IPS DF 4.7 (cell line): Measurements from ENCODE around the gene CXorf58.
"Not testable (repeated sequence)": the region's sequence is repeated elsewhere in the genome, so short reads cannot be mapped to it uniquely, and the experiment has no call there.

Experiments used
- DNase-seq: peaks from one replicate; pipeline ENCODE4 v3.0.0-alpha.2; 2013; ENCODE audit warnings: low spot score; ENCODE audit errors: extremely low read depth

CXorf58 gene

GRCh38 chrX:23952984-23953907 is 45.4 kb downstream of the CXorf58 start:
- peak; percentile 33 for DNase-seq

GRCh38 chrX:23953908-23954269 is 46.1 kb downstream of the CXorf58 start:
- no peak for DNase-seq

GRCh38 chrX:23954396-23954795 is 46.6 kb downstream of the CXorf58 start:
- no peak for DNase-seq

GRCh38 chrX:23959781-23960180 is 52.0 kb downstream of the CXorf58 start:
- no peak for DNase-seq

- no peak for DNase-seq
Measured at GRCh38 chrX:23964191-23964590, 56.4 kb downstream of the CXorf58 start.

- DNase-seq, result not testable (repeated sequence)
Measured at GRCh38 chrX:23965630-23966029, 57.8 kb downstream of the CXorf58 start.

- DNase-seq, result no peak
Measured at GRCh38 chrX:23978491-23978890, 70.7 kb downstream of the CXorf58 start.

GRCh38 chrX:23980011-23980441 is 72.2 kb downstream of the CXorf58 start:
- no peak for DNase-seq

GRCh38 chrX:23981222-23981621 is 73.4 kb downstream of the CXorf58 start:
- no peak for DNase-seq

GRCh38 chrX:23981711-23982110 is 73.9 kb downstream of the CXorf58 start:
- no peak for DNase-seq

- no peak for DNase-seq
Measured at GRCh38 chrX:23982891-23983290, 75.1 kb downstream of the CXorf58 start.
